NAMALWA (cell line): ENCODE data around the gene TBC1D24.

Experiments
- DNase-seq: peaks from one replicate; pipeline ENCODE4 v3.0.0-alpha.2; 2015; ENCODE audit warnings: low spot score

TBC1D24 gene

DNA sequence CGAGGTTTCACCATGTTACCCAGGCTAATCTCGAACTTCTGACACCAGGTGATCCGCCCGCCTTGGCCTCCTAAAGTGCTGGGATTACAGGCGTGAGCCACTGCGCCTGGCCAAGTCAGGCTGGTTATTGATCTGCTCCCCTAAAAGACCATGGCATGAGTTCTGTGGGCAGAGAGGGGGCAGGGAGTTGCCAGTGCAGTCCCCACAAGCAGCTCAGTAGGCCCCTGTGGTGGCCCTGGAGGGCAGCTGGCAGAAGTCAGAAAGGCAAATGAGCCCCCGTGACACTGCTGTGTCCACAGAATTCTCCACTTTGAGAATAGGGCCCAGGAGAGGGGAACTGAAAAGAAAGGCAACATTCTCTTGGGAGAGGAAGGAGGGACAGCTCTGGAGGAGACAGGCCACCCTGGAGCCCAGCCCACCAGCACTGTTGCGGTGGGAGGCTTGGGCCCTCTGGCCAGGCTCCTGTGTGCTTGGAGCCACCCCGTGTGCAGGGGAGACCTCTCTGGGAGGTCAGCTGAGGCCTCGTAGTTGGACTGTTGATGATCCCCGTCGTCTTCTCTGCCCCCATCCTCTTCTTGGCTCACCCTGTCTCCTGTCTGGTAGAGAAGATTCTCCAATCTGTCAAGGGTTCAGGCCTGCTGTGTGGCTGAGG, 43.2 kb downstream of the TBC1D24 start:
- DNase-seq, result no peak

DNA sequence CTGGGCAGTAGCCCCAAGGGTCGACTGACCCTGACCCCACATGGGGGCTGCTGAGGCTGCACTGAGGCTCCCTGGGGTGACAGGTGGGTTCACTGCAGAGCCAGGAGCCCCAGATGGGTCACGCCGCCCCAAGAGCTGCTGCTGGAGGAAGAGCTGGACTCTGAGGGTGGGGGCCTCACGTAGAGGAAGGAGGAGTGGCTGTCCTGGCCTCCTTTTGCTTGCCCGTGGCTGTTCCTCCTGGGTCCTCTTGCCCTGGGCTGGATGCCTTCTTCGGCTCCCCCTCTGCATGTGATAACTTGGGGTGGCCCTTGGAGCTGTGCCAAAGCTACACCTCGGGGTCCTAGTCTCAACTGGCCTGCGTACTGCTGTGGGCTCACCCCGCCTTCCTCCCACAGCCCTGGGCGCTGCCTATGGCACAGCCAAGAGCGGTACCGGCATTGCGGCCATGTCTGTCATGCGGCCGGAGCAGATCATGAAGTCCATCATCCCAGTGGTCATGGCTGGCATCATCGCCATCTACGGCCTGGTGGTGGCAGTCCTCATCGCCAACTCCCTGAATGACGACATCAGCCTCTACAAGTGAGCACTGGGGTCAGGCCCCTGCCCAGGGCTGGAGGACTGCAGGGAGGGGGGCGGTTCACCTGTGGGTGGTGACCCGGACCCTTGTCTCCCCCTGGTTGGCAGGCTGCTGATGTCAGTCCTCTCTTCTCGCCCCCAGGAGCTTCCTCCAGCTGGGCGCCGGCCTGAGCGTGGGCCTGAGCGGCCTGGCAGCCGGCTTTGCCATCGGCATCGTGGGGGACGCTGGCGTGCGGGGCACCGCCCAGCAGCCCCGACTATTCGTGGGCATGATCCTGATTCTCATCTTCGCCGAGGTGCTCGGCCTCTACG, 44.1 kb downstream of the TBC1D24 start:
- no peak for DNase-seq

DNA sequence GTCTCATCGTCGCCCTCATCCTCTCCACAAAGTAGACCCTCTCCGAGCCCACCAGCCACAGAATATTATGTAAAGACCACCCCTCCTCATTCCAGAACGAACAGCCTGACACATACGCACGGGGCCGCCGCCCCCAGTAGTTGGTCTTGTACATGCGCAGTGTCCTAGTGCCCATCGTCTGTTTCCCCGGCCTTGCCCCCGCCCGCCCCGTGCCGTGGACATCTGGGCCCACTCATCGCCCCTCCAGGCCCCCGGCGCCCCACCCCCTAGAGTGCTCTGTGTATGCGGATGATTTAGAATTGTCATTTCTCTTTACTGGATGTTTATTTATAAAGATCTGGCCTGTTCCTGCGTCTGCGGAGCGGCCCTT, 44.8 kb downstream of the TBC1D24 start:
- DNase-seq, result no peak

DNA sequence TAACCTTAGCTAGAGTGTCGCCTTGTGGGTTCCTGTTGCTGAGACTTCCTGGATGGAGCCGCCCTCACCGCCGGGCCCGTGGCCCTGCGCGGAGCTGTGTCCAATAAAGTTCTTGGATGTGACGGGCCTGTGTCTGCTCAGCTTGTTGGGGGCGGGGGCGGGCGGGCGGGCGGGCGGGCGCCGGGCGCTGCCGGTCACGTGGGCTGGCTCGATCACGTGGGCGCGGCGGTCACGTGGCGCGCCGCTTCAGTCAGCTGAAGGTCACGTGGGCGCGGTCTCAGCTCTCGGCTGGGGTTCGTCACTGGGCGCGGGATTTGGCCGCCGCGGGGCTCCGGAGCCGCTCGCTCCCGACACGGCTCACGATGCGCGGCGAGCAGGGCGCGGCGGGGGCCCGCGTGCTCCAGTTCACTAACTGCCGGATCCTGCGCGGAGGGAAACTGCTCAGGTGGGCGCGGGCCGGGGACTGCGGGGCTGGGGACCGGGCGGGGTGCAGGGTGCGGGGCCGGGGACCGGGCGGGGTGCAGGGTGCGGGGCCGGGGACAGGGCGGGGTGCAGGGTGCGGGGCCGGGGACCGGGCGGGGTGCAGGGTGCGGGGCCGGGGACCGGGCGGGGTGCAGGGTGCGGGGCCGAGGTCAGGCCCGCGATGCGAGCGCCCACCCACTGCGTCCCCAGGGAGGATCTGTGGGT, 45.3 kb downstream of the TBC1D24 start, which contains the start of gene AMDHD2:
Gene AMDHD2 (plus strand): TSS at position 275 of the 687 bp plus-strand sequence. CDS start 88 bp downstream, at position 363.
- peak; percentile 87 for DNase-seq

DNA sequence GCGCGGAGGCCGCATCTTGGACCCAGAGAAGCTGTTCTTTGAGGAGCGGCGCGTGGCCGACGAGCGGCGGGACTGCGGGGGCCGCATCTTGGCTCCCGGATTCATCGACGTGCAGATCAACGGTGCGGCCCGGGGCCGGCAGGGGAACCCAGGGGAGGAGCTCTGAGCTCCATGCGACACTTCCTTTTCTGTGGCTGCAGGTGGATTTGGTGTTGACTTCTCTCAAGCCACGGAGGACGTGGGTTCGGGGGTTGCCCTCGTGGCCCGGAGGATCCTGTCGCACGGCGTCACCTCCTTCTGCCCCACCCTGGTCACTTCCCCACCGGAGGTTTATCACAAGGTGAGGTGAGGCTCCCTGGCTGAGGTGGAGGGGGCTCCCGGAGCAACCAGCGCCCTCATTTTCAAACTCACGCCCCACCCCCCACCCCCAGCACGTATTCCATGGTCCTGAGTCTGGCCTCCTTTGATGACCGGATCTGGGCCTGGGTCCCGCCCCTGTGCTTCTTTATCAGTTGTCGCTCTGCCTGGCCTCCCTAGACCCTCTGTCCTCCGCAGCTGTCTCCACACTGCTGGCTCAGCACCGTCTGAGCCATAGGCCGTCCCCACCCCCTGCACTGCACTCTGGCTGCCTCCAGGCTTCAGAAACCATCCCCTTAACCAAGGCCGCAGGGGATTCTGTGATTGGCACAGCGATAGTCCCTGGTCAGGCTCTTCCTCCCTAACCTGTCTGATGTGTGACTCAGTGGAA, 46.0 kb downstream of the TBC1D24 start:
- DNase-seq, result peak; percentile 83

DNA sequence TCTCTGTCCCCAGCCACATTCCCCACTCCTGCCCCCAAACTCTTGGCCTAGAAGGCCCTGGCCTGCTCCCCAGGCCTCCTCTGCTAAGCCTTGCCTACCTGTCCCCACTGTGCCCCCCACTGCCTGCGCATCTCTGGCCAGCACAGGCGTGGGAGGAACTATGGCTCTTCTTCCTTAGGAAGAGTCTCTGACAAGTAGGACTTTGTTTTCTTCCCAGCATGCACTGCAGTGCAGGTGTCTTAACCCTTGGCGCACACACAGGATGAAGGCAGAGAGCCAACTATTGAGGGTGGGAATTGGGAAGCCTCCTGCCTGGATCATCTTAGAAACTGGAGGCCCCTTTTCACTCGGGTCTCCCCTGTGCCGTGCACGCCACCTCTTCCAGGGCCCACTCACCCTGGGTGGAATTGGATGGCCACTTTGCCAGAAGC, 48.9 kb downstream of the TBC1D24 start:
- no peak for DNase-seq

DNA sequence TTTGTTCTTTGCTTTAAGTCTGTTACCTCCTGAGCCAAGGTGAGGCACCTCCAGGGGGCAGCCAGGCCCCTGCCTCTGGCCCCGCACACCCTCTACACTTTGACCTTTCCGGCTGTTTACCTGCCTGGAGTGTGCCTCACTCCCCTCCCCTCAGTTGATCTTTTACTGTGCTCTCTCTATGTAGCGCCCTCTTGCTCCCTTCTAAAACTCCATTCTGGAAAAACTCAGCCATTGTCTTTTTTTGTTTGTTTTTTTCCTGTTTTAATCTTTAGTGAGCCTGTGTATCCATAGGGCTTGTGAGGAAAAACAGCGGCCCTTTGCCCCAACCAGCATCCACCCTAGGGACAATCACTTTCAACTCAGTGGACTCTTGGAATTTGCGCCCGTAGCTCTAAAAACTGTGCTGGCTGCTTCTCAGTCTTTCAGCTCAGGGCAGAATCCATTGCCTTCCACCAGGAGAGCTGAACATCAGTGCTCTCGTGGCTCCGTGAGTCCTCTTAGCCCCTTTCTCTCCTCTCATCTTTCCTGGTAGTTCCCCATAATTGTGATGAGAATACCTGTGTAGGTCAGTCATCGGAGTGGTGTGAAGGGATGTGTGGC, 49.5 kb downstream of the TBC1D24 start:
- no peak for DNase-seq

DNA sequence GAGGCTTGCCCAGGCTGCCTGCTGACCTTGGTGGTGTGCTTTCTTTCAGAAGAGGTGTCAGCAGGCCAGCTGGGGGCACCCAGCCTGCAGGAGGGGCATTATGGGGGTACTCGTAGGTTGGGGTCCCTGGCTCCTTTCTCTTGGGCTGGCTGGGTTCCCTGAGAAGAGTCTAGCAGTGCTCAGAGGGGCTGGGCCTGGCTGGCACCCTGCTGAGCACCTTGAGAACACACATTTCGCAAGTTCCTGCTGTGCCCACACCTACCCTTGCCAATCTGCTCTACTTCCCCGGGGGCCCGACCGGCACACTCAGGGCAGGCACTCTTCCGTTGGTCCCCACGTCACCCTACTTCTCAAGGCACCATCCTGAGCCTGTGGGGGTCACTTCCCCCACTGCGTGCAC, 51.2 kb downstream of the TBC1D24 start:
- DNase-seq, result no peak

DNA sequence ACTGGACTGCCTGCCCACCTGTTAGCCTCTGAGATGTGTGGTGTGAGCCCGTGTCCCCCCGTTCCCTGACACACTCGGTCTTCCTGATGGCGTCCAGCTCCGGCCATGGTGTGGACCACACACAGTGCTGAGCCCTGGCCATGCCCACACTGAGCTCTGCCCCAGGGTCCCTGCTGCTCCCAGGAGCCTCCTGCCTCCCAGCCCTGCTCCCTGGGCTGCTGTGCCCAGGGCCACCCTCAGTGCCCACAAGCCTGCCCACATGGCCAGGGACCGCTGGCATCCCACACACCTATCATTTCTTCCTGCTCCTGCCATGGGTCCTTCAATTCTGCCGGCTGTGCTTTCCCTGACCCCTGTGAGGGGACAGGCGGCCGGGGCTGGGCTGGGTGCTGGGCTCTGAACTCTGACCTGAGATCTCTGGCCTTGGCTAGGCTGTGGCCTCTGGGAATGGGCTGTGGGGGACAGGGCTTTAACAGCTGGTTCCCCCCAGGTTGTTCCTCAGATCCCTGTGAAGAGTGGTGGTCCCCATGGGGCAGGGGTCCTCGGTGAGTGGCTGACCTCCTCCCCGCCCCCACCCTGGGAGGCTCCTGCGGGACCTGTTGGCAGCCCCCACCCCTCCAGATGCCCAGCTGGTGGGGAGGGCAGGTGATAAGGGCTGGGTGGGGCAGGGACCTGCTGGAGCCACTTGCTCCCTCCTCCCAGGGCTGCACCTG, 52.3 kb downstream of the TBC1D24 start:
- no peak for DNase-seq

DNA sequence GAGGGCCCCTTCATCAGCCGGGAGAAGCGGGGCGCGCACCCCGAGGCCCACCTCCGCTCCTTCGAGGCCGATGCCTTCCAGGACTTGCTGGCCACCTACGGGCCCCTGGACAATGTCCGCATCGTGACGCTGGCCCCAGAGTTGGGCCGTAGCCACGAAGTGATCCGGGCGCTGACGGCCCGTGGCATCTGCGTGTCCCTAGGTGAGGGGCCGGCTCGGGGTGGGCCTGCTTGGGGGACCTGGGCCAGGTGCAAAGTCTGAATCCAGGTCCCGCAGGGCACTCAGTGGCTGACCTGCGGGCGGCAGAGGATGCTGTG, 52.8 kb downstream of the TBC1D24 start:
- DNase-seq, result no peak

DNA sequence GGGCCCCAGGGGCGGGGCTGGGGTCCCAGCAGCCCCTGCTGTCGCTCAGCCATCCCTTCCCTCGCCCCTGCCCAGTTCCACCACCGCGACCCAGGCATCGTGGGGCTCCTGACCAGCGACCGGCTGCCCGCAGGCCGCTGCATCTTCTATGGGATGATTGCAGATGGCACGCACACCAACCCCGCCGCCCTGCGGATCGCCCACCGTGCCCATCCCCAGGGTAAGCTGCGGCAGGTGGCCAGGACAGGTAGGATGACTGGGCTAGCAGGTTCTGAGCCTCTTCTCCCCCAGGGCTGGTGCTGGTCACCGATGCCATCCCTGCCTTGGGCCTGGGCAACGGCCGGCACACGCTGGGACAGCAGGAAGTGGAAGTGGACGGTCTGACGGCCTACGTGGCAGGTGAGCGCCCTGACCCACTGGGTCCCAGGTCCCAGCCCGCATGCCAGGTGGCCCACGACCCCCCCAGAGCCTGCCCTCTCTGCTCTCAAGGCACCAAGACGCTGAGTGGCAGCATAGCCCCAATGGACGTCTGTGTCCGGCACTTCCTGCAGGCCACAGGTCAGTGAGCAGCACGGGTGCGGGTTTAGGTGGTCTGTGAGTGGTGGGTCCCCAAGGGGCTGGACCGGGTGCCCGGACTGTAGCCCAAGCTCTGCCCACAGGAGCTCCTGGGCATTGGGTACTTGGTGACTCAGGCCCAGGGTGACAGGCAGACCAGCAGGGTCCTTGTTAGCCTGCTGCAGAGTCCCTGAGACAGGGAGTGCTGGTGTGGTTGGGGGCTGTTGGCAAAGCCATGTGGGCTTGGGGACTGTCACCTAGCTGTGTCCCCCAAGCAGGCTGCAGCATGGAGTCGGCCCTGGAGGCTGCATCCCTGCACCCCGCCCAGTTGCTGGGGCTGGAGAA, 53.5 kb downstream of the TBC1D24 start:
- no peak for DNase-seq

DNA sequence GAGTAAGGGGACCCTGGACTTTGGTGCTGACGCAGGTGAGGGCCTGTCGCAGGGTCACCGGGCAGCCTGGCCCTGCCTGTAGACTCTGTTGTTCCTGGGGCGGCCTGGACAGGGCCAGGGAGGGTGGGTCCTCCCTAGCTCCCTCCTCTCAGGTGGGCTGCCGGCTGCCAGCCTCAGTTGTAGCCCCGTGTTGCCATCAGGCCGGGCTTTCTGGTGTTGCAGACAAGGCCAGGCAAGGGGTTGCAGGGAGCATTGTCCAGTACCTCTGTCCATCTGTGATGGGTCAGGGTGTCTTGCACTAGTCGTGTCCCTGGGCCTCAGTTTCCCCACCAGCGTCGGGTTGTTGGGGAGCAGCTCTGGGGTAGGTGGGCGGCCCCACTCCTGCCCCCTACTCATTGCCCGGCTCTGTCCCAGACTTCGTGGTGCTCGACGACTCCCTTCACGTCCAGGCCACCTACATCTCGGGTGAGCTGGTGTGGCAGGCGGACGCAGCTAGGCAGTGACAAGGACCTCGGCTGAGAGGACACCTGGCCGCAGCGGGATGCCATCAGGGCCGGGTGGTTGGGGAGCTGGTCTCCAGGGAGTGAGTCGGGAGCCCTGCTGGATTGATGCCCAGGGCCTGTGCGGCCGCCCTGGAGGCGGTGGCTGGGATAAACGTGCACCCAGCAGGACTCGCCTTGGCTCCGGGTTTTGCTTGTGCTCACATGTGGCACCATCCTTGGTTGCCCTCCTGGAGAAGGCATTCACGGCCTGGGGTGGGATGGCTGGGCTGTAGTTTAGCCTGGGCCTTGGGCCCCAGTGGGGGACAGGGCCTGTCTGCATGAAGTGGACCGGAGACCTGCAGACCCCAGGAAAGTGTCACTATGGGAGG, 54.4 kb downstream of the TBC1D24 start:
- no peak for DNase-seq

DNA sequence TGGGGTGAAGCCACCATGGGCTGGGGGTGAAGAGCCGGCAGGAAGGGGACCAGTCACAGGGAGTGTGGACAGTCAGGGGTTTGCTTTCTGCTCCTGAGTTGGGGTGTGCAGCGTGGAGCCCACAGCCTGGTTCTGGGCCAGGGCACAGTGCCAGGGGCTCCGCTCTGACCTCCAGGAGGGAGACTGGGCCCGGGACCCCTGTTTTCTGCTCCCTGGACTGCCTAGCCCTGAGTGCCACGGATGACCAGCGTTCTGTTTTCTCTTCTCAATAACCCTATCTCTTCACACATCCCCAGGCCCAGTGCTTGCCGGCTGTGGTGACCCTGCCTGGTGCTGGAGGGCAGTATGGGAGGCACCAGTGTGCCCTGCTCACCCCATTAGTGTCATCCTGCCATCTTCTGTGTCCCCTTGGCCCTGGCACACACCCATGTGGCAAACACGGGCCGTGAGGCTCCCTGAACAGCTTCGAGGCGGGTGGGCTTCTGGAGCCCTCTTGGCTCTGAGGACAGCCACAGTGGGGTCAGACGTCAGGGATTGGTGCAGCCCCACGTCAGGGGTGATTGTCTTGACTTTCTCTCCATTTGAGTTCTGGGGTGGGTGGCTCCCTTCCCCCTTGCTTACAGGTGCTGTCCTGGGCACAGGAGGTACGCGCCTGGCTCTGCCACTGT, 55.2 kb downstream of the TBC1D24 start:
- no peak for DNase-seq

DNA sequence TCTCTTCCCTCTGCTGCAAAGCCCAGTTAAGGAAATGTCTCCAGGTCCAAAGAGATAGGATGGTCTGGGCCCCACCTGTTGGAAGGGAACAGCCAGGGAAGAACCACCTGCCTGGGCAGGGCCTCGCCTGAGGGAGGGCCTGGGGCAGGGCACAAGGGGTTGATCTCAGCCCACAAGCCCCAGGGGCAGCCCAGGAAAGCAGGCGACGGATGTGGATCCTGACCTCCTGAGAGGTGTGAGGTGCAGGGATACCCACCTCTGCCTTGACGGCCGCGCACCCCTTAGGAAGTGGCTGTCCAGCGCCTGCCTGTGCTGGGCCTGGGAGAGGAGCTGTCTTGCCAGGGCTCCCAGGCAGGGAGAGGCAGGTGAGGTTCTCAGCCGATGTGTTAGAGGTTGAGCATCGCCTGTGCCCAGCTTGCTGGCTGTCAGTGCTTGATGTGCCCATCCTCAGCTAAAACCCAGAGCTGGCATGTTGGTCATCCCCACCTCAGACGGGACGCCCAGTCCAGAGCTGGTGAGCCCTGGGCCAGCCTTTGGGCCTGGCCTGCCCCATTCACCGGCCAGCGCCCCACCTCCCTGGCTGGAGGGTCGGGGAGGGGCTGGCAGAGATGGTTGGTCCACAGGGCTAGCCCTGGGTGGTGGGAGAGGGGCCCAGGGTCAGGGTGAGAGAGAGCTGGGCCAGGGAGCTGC, 55.8 kb downstream of the TBC1D24 start:
- no peak for DNase-seq

DNA sequence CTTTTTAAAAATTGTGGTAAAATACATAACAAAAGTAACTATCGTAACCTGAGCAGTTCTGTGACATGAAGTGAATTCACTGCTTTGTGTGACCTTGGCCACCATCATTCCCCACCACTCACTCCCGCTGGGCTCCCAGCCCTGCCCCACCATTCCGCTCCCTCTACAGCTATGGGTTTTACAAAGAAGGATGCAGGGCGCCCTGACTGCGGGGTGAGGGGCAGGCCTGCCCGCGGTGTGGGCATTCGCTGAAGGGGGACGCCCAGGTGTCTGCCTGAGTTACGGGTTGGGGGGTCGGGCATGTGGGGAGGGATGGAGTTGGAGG, 56.4 kb downstream of the TBC1D24 start, which contains the start of gene CEMP1:
Gene CEMP1 (minus strand): TSS at position 38 of the 325 bp plus-strand sequence. CDS start 335 bp downstream, outside the sequence.
- DNase-seq, result no peak

DNA sequence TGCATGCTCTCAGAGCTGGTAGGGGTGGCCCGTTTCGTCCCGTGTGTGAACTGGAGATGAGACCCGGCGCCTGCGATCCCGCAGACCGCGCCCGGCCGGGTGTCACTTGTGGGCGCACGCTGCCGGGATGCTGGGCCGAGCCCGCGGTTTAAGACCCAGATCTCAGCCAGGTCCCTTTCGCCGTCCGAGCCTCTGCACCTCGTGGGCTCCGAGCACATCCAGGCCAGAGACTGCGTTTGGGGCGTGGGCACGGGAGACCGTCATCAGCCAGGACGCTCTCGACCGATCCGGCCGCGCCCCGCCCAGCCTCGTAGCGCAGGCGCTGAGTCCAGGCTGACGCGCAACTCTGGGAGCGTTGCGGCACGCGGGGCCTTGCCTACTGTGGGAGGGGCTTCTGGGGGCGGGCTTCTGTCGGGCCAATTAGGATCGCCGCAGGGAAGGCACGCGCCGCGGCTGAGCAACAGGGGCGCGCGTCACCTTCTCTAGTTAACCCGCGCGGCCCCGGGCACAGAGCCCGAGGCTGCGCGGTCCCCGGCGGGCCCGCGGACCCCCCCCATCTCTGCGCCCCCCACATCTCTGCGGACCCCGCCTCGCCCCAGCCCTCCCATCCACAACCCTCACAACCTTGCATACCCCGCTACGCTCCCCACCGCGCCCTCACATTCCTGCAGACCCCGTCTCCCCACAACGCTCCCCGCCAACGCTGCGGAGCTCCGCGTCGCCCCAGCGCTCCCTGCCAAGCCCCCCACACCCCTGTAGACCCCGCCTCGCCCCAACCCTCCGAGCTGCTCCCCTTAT, 57.0 kb downstream of the TBC1D24 start:
- peak; percentile 97 for DNase-seq

DNA sequence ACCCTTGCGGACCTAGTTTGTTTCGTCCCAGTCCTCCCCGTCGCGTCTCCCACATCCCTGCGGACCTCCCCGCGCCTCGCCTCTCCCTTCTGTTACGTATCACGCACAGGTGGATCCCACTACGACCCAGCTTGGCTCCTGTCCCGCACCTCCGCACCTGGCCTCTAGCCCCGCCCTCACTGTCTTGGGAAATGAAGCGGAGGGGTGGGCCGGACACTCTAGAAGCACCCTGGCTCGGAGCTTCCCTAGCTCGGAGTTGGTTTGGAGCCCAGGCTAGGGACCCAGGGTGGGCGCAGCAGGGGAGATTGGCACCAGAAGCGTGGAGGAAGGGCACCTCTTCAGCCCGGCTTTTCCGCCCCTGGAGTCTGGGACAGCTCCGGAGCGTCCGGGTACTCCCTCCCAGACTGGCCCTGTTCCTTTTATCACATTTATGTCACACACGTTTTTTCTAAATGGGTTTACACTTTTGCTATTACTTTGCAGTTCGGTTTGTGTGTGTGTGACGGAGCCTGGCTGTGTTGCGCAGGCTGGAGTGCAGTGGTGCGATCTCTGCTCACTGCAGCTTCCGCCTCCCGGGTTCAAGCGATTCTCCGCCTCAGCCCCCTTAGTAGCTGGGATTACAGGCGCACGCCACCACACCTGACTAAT, 57.7 kb downstream of the TBC1D24 start:
- DNase-seq, result peak; percentile 86
